LHCN-M2 (cell line): ENCODE results near the gene FBLN2. TPM values are rescaled to one million over a fixed set of nuclear protein-coding genes. Genes with fewer than 3 reads are reported as not detected.

Experiments used
- DNase-seq: peaks from one replicate; pipeline ENCODE4 v3.0.0-alpha.2; 2012; ENCODE audit warnings: low read depth
- total RNA-seq: library from RNA; depleted of rRNA; stranded (reverse); fragments of >200 nt; gene quantifications from 2 replicates; pipeline ENCODE4 v1.2.3, GENCODE V29; 2014

FBLN2 gene
- total RNA-seq, 1 experiment from 2014 or later, result 0.06 TPM

- DNase-seq, result no peak
These were observed 72.7 kb downstream of the FBLN2 start for GRCh38 chr3:13621381-13622221.

DNA sequence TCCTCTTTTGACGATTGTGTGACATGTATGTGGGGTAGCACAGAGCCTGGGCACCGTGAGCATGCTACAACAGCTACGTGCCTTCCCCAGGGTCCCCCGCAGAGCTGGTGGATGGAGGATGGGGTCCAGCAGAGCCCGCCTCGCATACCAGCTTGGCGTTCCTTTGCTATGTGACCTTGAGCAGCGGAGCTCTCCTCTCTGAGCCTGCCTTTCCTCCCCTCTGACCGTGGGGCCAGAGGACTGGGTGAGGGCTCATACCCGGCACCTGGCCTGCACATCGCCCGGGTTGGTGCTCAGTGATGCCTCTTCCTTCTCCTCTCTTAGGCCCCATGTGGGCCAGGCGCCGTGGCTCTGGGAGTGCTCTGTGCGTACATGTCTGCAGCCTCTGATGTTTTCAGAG is 73.4 kb downstream of the FBLN2 start:
- DNase-seq, result no peak

DNA sequence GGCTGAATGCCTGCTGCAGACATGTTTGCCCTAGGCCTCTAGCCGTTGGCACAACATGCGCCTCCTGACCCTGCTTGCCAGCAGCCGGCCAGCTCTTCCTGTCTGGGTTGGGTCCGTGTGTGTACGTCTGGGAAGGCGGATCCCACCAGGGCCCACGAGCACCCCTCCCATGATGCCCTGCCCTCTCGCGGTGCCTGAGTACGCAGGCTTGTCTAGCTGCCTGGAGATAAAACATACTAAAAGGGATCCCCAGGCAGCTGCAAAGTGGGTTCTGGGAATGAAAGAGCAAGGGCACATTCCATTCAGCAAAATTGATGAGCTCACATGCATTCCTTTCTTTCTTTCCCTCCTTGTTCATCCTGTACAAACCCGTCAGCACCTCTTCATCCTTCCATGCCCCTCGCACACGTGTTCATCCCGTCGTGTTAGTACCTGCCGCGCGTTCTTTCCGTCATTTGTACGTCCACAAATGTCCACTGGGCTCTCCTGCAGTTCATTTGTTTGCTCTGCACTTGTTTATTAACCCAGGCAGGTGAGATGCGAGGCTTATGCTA is 74.3 kb downstream of the FBLN2 start:
- DNase-seq, result no peak

DNA sequence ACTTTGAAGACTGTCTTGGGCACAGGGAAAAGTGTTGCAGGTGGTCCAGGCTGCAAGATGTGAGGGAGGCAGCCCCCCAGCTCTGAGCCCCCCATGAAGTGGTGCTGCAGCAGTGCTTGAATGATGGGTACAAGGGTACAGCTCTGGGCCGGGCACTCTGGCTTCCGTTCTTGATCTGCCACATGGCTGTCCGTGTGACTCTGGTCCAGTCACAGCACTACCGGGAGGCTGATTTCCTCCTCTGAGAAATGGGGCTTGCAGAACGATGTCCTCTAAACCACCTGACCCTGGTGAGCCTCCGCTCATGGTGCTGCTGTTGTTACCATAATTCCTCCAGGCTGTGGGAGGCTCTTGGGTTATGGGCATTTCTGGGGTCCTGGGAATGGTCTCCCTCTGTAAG is 75.1 kb downstream of the FBLN2 start:
- no peak for DNase-seq

GRCh38 chr3:13624671-13625125 is 75.8 kb downstream of the FBLN2 start:
- DNase-seq, result no peak

GRCh38 chr3:13626396-13626795 is 77.5 kb downstream of the FBLN2 start:
- no peak for DNase-seq

DNA sequence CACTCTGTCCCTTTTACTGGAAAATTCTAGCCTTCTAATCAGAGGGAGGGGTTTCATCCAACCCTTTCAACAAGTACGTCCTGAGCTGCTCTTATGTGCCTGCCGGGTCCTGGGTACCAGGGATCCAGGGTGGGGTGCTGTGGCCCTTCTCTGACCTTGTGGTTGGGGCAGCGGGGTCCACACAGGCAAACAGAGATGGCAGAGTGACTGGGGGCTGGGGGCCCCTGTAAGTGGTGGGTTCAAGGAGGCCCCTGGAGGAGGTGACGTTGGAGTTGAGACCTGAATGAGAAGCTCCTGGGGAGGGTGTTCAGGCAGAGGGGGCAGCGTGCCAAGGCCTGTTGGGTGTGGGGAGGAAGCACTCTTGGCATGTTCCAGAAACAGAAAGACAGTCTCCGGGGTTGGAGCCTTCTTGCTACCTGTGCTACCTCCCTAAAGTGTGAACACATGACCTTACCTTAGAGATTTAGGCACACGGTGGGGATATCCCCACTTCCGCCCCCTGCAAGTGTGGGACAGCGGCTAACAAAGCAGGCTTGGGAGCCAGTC is 78.1 kb downstream of the FBLN2 start:
- DNase-seq, result no peak

DNA sequence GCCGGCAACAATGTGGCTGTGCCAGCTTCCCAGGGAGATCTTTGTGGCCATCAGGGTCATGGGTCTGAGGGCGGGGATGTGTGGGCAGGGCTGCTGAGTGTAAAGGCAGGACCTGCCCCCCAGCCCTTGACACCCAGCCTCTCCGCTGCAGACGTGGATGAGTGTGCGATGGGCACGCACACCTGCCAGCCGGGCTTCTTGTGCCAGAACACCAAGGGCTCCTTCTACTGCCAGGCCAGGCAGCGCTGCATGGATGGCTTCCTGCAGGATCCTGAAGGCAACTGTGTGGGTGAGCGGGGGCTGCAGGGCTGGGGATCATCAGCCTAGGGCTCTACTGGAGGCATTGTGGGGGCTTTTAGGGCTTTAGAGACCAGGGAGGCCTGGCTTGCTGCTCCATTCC is 78.8 kb downstream of the FBLN2 start:
- DNase-seq, result no peak

DNA sequence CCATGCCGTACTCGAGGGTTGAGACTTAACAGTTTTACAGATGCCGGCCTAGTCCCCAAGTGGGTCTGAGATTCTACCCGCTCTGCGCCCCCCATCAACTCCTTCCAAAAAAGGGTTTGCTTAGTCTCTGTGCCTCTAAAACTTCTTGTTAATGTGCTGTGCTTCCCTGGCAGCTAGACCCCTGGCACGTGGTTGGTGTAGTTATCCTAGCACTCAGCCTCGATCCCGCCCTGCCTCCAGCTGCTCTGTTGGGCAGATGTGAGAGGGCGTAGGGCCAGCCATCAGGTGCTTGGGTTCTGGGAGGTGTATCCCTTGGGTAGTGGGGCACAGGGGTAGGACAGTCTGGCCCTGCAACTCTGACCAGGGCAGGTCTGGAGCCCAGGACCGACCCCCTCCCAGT is 79.5 kb downstream of the FBLN2 start:
- DNase-seq, result no peak

- no peak for DNase-seq
These were observed 80.1 kb downstream of the FBLN2 start for GRCh38 chr3:13628841-13629551.

DNA sequence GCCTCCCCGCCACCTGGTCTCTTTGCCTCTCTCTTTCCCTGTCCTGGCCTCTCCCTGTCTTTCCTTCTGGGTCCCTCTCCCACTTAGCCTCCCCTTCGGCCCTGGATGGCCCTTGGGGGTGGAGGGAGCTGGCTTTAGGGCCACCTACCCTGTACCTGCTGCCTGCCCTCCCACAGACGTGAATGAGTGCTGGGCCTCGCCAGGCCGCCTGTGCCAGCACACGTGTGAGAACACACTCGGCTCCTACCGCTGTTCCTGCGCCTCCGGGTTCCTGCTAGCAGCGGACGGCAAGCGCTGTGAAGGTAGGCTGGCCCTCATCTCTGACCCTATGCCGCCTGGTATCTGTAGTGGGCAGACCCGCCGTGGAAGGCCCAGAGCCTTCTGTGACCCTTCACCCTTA is 80.7 kb downstream of the FBLN2 start:
- DNase-seq, result no peak

DNA sequence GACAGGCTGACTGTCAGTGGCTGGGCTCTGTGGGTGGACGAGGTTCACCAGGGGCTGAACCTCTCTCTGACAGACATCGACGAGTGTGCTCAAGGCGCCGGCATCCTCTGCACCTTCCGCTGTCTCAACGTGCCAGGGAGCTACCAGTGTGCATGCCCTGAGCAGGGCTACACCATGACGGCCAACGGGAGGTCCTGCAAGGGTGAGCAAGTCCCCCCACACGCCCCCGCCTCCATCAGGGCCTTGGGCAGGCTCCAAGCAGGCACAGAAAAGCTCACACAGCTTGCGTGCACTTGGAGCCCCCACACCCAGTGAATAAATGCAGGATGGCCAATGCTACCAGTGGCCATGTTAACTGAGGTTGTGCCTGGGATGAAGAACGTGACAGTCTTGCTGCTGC is 82.3 kb downstream of the FBLN2 start:
- no peak for DNase-seq

DNA sequence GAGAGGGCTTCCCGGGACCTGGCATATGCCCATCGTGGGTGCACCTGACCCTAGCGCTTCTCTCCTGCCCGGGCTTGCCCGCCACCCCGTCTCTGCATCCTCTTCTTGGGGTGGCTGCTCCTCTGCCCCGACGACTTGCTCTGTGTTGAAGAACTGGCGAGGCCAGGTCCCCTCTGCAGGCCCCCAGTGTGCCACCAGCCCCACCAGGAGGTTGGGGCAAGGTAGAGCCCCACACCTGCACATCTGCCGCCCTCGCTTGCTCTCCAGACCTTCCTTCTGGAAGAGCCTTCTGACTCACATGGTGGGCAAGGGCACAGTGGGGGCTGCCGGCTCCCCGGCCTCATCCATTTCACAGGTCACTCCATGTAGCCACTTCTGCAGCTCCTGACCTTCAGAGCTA is 84.3 kb downstream of the FBLN2 start:
- DNase-seq, result no peak

DNA sequence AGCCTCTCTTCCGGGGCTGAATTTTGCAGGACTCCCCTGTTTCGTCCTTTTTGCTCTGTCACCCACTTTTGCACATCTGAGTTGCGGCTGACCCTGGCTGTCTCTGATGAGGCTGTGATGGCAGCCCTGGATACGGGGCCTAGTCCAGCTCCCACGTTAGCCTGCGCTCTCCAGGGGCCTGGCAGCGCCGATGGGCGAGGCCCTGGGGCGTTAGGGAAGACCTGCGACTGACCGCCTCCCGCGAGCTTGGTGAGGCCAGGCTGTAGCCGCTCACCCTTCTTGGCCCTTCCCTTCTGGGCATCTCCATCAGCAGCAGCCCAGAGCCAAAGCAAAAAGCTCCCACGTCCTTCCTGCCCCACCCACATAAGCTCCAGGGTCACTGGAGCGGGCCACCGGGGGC is 85.2 kb downstream of the FBLN2 start:
- no peak for DNase-seq

DNA sequence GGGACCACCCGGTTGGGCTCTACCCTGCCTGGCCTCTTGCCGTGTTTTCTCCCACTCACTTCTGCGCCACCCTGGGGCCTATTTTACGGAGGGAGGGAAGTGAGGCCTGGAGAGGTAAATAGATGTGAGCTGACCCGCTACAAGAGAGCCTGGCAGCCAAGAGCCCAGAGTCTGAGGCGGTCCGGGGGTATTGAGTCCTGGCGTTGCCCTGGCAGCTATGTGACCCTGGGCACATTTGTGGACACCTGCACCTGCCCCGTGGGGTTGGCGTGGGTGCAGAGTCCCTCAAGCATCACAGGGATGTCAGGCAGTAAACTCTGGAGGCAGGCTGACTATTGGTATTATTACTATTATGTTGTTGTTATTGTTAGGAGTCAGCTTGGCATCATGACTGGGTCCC is 85.7 kb downstream of the FBLN2 start:
- no peak for DNase-seq

GRCh38 chr3:13636186-13636585 is 87.3 kb downstream of the FBLN2 start:
- DNase-seq, result no peak

- DNase-seq, result no peak
These were observed 87.9 kb downstream of the FBLN2 start for GRCh38 chr3:13636874-13637273.

DNA sequence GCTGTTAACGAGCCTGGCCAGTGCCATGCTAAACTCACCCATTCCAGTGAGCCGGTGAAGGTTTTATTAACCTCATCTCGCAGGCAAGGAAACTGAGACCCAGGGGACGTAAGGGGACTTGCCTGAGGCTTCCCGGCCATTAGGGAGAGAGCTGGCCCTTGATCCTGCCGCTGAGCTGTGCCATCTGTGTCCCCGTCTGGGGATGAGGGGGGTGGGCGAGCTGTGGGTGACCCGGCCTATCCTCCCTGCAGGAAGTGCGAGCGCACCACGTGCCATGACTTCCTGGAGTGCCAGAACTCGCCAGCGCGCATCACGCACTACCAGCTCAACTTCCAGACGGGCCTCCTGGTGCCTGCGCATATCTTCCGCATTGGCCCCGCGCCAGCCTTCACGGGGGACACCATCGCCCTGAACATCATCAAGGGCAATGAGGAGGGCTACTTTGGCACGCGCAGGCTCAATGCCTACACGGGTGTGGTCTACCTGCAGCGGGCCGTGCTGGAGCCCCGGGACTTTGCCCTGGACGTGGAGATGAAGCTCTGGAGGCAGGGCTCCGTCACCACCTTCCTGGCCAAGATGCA is 88.5 kb downstream of the FBLN2 start:
- DNase-seq, result no peak

GRCh38 chr3:13637953-13638352 is 89.0 kb downstream of the FBLN2 start:
- no peak for DNase-seq

DNA sequence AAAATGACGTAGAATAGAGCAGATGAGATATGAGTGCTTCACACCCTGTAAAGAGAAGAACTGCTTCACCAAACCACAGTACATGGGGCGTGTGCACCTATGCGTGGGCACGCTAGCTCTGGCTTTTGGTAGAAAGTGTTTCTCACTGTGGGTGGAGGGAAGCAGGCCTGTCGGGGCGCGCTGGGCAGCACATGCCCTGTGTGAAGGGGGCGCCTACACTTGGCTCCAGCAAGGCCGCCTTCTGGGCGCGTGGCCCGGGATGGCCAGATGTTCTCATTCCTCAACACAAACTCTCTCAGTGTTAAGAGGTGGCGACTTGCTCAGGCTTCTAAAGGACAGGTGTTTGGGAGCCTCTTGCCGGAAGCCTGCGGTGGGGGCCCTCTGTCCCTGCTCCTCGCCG is 90.0 kb downstream of the FBLN2 start:
- no peak for DNase-seq

- no peak for DNase-seq
These were observed 93.7 kb downstream of the FBLN2 start for GRCh38 chr3:13642597-13642996.
